HG02885 (cell line): ENCODE measurements around the gene RFXANK.
"Not testable (repeated sequence)": the region's sequence is repeated elsewhere in the genome, so short reads cannot be mapped to it uniquely, and the experiment has no call there.

Source experiments
- ATAC-seq: cut with Tn5 transposase; IDR thresholded peaks from one replicate; pipeline ENCODE4 v1.9.1; 2021; ENCODE audit warnings: mild to moderate bottlenecking; ENCODE audit not compliant: unreplicated experiment, poor library complexity

Gene RFXANK

DNA sequence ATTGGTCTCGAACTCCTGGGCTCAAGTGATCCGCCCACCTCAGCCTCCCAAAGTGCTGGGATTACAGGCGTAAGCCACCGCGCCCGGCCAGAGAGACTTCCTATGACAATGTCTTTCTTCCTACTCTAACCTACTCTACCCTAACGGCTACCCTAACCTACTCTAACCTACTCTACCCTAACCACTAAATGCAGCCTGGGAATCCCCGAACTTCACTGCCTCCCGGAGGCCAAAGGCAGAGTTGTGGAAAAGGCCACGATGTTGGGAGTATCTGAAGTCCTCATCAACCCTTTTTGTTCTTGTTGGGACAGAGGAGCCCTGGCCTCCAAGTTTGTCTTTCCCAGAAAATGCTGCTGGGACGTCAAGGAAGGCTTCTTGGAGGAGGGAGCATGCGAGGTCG is 12.1 kb downstream of the RFXANK start:
- ATAC-seq = no peak

DNA sequence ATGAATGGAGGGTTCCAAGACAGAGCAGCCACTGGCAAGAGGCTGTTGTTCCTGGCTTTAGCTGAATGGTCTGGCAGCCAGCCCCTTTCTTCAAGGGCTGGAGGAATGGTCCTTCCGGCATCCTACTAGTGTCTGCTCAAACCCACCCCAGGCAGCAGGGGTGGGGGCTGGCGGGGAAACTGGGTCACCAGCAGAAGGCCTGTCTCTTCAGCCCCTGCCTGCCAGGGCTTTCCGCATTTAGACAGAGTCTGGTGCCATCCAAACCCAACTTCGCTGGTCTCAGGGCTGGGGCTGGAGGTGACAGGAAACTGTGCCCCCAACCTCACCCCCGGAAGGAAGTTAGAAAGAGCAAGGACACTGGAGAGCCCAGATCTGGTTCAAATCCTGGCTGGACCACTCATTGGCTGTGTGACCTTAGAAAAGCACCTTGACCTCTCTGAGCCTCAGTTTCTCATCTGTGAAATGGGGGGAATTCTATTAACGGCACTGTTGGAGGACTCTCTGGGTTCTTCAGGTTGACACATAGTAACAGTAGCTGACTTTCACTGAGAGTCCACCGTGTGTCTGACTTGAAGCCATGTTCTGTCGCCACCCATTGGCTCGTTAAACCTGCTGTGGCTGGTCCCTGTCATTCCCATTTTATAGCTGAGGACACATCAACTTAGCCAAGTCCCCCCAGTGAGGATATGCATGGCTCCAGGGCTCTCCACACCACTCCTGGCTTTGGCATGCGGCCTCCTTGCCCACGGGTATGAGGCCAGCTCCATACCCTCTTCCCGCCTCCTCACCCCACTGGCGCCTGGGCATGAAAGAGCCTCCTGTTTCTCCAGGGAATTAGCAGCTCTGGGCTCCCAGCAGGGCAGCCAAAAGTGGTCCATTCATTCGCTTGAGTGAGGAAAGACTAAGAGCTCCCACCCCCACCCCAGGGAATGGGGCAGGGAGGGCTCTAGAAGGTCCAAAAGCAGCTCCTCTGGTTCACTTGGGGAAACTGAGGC is 13.7 kb downstream of the RFXANK start:
- ATAC-seq = no peak

DNA sequence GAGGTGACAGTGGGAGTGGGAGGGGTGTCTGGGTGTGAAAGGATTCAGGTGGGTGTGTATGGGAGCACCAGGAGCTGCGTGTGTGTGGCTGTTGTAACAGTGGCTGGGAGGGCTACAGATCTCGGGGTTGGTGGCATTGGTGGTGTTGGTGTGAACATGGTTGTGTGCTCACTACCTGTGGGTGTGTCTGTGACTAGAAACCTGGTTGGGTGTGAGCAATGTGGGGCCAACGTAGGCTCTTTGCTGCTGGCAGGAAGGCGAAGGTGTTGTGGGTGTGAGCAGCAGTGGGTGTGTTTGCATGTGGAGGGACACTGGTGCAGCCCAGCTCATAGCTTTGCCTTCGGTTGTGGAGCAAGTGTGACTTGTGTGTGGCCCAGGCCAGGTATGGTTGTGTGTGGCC is 14.9 kb downstream of the RFXANK start:
- ATAC-seq = no peak

DNA sequence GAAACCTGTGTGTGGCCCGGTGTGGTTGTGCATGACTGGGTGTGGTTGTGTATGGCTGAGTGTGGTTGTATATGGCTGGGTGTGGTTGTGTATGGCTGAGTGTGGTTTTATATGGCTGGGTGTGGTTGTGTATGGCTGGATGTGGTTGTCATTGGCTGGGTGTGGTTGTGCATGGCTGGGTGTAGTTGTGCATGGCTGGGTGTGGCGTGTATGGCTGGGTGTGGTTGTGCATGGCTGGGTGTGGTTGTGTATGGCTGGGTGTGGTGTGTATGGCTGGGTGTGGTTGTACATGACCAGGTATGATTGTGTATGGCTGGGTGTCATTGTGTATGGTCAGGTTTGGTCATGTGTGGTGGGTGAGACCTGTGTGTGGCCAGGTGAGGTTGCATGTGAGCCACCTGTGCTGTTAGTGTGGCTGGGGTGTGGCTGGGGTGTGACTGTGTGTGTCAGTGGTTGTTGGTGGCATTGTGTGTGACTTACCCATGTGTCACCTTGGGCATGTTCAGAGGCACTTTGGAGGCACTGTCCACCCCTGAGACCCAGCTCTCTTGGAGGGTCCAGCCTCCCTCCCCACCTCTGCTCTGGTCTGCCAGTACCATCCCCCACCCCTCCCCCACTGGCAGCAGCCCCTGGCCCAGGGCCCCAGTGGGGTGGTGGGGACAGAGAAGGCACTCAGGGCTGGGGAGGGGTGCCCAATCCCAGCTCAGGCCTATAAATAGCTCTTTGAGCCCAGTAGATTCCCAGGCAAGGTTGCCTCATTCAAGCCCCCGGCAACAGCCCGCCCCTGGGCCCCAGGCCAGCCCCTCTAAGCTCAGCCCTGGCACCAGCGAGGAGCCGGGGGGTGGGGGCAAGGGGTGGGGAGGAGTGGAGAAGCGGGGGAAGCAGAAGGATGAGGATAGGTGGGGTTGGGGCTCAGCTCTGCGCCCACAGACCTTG is 15.8 kb downstream of the RFXANK start:
- no peak for ATAC-seq

DNA sequence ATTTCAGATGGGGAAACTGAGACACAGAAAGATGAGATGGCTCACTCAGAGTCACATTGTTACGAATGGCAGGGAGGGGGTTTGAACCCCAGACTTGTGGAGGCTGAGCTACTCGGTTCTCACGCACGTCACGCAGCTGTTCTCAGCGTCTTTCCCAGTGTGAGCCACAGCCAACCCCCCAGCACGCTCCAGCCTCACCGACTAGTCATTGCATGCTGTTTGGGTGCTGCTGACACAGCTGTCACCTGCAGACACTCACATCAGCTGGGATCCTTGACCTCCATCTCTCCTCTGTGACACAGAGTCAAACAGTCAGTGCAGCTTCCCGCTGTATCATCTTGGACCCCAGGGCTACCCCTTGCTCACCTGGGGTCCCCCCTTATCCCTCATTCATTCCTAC is 17.3 kb downstream of the RFXANK start:
- ATAC-seq = no peak

DNA sequence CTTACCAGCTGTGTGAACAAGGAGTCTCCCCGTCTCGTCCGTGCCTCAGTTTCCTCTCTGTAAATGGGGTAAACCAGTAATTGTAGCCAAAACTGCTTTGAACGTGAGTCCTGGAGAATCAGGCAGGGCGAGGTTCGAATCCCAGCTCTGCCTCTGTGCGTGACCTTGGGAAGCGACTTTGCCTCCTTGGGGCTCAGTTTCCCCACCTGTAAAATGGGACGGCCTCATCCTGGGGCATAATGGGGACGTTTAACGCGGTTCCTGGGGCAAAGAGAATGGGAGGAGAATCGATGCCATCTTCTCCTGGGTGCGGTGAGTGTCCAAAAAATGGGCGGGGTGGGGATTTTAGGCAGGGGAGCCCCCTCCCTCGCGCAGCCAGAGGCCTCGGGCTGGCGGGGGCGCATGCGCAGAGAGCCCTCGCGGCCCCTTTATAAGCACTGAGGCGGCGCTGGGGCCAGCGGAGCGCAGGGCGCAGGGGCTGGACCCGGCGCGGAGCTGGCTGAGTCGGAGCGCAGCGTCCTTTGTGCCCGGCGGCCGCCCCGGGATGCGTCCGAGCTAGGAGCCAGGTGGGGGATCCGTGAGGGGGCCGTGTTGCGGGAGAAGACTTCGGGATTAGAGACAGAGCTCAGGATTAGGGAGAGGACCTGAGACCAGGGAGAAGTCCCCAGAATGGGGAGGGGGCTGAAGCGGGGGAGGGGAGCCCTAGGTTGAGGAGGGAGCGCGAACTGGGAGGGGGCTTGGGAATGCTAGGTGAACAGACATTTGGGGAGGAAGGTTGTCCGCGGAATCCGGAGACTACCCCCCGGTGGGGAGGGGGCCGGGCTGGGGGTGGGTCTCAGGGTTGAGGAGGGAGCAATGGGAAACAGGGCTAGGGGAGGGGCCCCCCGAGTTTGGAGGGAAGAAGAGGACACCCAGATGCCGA is 19.7 kb downstream of the RFXANK start, which contains the start of gene NCAN:
NCAN (plus strand) TSS at position 460 of the 922 bp plus-strand sequence. CDS start 4,996 bp downstream, outside the sequence.
- ATAC-seq = no peak

DNA sequence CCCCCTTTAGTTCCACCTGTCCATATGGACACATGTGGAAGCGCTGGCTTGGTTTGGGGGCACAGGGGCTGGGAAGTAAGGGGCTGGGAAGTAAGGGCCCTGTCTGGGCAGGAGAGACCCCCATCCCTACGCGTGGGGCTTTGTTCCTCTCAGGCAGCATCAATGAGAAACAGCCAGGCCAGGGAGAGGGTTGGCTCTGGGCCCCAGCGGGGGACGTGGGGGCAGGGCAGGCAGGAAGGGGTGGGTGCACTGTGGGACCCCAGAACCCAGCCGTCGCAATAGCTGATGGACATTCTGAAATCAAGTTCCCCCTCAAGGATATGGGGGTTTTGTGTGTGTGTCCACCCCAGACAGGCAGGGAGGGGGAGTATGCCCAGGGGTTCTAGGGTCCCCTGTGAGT is 20.9 kb downstream of the RFXANK start:
- ATAC-seq = no peak

DNA sequence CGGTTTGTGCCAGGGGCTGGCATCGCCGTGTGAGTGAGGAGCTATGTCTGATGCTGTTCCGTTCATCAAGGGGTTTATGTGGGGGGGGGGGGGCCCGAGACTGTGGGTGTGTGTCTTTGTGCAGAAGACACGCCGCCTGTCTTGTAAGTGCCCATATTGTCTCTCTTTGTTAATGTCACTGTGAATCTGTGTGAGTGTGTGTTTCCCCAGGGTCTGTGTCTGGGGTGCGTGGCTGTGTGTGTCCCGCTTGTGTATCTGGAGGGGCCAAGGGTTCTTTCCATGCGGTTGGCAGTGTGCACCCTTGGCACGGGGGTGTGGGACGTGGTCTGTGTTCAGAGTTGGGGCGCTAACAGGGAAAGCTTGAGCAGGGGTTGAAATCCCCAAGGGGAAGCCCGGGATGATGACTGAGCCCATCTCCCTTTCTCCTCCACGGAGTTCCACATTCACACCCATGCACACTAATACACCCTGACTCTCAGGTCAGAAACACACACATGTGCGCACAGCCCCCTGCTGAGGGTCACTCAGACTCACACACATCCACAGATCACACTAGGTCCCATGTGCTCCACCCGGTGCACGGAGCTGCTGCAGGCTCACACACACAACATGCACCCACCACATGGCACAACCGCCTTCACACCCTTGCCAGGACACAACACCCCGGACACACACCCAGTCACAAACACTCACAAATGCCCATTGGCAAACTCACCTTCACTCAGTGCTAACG is 21.5 kb downstream of the RFXANK start:
- ATAC-seq = no peak

DNA sequence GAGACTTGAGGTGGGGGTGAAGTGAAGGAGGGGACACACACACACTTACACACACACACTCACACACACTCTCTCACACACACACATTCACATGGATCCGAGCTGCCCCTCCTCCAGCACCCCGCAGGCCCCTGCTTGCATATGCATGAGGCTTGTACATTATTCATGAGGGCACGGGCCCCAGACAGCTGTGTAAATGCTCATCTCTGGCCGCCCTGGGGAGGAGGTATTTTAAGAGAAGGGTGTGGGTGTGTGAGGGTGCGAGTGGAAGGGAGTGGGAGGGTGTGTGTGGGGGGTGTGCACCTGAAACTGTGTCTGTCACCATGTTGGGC is 22.1 kb downstream of the RFXANK start:
- no peak for ATAC-seq

DNA sequence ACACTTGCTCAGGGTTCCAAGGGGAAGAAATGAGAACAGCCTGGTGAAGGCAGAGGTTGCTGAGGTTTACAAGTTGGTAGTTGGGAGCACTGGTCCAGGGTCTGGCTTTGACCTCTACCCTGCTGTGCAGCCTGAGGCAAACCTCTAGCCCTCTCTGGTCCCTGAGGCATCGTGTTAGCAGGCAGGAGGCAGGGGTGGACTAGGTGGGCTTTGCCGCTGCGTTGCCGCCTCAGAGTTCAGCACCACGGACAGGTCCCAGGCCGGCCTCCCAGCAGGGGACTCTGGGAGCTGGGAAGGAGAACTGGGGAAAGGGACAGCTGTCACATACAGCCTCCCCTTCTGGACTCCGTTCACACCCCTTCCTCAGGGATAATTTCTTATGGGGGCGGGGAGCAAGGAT is 22.8 kb downstream of the RFXANK start:
- no peak for ATAC-seq

DNA sequence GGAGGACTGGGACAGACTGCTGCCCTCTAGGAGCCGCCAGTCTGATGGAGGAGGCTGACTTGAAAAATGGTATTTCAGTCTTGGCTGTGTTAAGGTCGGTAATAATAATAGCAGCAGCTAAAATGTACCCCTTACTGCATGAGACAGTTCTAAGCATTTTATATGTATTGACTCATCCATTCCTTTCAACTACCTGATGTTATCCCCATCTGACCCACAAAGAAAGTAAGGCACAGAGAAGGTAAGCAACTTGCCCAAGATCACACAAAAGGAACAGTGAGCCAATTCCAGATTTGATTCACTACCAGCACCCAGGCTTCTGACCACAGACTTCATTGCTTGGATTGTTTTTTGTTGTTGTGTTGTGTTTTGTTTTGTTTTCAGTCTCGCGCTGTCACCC is 23.7 kb downstream of the RFXANK start:
- ATAC-seq = no peak

DNA sequence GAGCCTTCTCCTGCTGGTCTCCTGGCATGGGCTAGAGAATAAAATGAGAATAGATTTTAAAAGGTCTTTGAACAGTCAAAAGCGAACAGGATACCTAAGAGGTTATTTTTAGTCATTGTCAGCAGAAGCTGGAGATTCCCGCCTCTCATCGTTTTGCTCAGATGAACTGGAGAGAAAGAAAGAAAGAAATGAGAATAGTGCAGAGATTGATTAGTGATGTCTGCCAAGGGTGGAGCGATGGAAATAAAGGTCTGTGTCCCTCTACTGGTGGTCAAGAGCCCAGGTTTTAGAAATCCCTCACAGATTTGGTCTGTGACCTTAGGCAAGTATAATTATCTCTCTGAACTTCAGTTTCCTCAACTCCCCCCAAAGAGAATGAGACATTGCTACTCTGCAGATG is 25.0 kb downstream of the RFXANK start:
- ATAC-seq = no peak

DNA sequence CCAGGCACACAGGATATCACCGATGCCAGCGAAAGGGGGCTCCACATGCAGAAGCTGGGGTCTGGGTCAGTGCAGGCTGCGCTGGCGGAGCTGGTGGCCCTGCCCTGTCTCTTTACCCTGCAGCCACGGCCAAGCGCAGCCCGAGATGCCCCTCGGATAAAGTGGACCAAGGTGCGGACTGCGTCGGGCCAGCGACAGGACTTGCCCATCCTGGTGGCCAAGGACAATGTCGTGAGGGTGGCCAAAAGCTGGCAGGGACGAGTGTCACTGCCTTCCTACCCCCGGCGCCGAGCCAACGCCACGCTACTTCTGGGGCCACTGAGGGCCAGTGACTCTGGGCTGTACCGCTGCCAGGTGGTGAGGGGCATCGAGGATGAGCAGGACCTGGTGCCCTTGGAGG is 26.9 kb downstream of the RFXANK start:
- ATAC-seq = no peak

DNA sequence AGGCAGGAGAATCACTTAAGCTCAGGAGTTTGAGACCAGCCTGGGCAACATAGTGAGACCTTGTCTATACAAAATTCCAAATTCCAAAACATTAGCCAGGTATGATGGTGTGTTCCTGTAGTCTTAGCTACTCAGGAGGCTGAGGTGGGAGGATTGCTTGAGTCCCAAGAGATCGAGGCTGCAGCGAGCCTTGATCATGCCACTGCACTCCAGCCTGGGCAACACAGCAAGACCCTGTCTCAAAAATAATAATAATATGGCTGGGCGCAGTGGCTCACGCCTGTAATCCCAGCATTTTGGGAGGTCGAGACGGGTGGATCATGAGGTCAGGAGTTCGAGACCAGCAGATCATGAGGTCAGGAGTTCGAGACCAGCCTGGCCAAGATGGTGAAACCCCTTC is 28.9 kb downstream of the RFXANK start:
- ATAC-seq = not testable (repeated sequence)

DNA sequence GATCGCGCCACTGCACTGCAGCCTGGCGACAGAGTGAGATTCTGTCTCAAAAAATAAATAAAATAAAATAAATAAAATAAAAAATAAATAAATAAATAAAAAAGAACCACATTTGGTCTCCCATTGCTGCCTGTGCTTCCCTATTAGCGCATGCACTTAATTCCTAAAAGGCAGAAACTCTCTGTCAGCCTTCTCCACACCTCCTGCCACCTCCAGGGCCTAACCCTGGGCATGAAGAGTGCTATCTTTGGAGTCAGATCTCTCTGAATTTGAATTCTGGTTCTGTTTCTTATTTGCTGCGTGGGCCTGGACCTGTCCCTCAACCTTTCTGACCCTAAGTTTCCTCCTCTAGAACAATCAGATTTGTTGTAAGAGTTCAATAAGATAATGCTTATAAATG is 31.0 kb downstream of the RFXANK start:
- no peak for ATAC-seq

DNA sequence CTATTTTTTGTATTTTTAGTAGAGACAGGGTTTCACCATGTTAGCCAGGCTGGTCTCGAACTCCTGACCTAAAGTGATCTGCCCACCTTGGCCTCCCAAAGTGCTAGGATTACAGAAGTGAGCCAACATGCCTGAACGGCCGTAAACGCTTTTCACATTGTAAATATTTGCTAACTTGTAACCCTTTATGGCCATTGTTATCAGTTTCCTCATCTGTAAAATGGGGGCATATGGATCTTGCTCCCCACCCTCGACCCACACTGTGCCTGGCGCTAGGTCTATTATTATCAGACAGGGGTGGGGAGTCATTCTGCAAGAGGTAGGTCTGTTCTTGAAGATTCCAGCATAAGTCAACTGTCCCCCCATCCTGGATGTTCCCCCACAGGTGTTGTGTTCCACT is 31.6 kb downstream of the RFXANK start:
- ATAC-seq = no peak

DNA sequence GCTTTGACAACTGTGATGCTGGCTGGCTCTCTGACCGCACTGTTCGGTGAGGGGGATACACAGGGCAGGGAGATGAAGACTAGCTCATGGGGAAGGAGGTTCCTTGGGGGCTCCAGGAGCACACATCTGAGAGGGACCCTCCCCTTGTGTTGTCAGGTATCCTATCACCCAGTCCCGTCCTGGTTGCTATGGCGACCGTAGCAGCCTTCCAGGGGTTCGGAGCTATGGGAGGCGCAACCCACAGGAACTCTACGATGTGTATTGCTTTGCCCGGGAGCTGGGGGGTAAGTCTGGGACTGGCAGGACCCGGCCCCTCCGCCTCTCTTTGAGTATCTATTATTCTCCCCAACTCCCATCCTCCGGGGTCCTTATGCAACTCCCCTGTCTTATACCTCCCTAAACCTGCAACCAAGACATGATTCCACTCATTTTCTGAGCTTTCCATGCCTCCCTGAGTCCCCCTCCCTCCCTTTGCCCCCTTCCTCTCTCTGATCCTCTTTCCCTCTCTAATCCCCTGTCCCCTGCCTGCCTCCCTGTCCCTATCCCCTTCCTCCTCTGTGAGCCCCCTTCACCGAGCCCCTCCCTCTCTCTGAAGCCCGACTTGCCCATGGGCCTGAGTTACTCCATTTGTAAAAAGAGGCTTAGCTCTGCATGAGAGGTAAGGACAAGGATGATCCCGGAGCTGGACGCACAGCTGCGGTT is 32.2 kb downstream of the RFXANK start:
- no peak for ATAC-seq

DNA sequence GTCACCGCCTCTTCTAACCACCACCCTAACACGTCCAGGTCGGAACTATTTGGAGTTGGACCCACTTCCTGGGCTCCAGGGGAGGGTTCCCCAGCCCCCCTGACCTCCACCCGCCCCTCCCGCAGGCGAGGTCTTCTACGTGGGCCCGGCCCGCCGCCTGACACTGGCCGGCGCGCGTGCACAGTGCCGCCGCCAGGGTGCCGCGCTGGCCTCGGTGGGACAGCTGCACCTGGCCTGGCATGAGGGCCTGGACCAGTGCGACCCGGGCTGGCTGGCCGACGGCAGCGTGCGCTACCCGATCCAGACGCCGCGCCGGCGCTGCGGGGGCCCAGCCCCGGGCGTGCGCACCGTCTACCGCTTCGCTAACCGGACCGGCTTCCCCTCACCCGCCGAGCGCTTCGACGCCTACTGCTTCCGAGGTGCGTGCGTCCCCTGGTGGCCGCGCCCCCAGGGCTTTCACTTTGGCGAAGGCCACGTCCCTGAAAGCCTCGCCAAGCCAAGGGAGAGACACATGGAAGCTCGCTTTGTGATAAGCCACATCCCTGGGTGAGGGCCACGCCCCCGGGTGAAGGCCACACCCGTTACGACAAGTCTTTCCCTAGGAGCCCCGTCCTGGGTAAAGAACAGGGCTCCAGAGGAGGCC is 32.9 kb downstream of the RFXANK start:
- ATAC-seq = peak; percentile 63
